HEK293T (cell line): Measurements from ENCODE around the gene CSNK1G1.

ENCODE experiments used
- CTCF ChIA-PET: fragments of 350-600 bp; formaldehyde crosslinking; extraction: SDS; loops from one replicate; lab custom pipeline; 2021; ENCODE audit warnings: antibody characterized with exemption, inconsistent platforms; lab: Yijun Ruan, JAX
- POLR2A ChIA-PET: fragments of 350-600 bp; formaldehyde crosslinking; extraction: SDS; loops from one replicate; lab custom pipeline; 2020; ENCODE audit warnings: antibody characterized with exemption, inconsistent platforms; lab: Yijun Ruan, JAX
- DNase-seq: peaks from one replicate; pipeline ENCODE4 v3.0.0; 2012; ENCODE audit warnings: mixed read lengths; ENCODE audit errors: extremely low spot score
- ARNT ChIP-seq: fragments of 450-650 bp; IDR thresholded peaks from 2 replicates; pipeline ENCODE4 v1.6.1; 2017; ENCODE audit warnings: mild to moderate bottlenecking
- BHLHE40 ChIP-seq: fragments of 450-650 bp; IDR thresholded peaks from 2 replicates; pipeline ENCODE4 v1.6.1; 2016; ENCODE audit warnings: mild to moderate bottlenecking, moderate library complexity, borderline replicate concordance
- CTBP1 ChIP-seq: fragments of 450-650 bp; IDR thresholded peaks from 2 replicates; pipeline ENCODE4 v1.6.1; 2016; ENCODE audit warnings: borderline replicate concordance
- ELF4 ChIP-seq: fragments of 450-650 bp; IDR thresholded peaks from 2 replicates; pipeline ENCODE4 v1.6.1; 2017; ENCODE audit warnings: antibody characterized with exemption
- FOXA1 ChIP-seq: fragments of 450-650 bp; IDR thresholded peaks from 2 replicates; pipeline ENCODE4 v1.6.1; 2016; ENCODE audit warnings: mild to moderate bottlenecking
- FOXK2 ChIP-seq: fragments of 450-650 bp; IDR thresholded peaks from 2 replicates; pipeline ENCODE4 v1.6.1; 2016; ENCODE audit warnings: mild to moderate bottlenecking
- FOXM1 ChIP-seq: fragments of 450-650 bp; IDR thresholded peaks from 2 replicates; pipeline ENCODE4 v1.6.1; 2017; ENCODE audit warnings: mild to moderate bottlenecking, borderline replicate concordance
- HDGF ChIP-seq: fragments of 450-650 bp; IDR thresholded peaks from 2 replicates; pipeline ENCODE4 v1.6.1; 2017; ENCODE audit warnings: antibody characterized with exemption, borderline replicate concordance
- L3MBTL2 ChIP-seq: fragments of 450-650 bp; conservative IDR thresholded peaks from 2 replicates; pipeline ENCODE4 v1.6.1; 2016; ENCODE audit warnings: mild to moderate bottlenecking
- LEF1 ChIP-seq: fragments of 450-650 bp; IDR thresholded peaks from 2 replicates; pipeline ENCODE4 v1.6.1; 2017; ENCODE audit warnings: mild to moderate bottlenecking, borderline replicate concordance
- NFRKB ChIP-seq: fragments of 450-650 bp; IDR thresholded peaks from 2 replicates; pipeline ENCODE4 v1.6.1; 2016; ENCODE audit warnings: mild to moderate bottlenecking, moderate library complexity
- SP1 ChIP-seq: fragments of 450-650 bp; IDR thresholded peaks from 2 replicates; pipeline ENCODE4 v1.6.1; 2017
- SUZ12 ChIP-seq: fragments of 450-650 bp; IDR thresholded peaks from 2 replicates; pipeline ENCODE4 v1.6.1; 2016; ENCODE audit warnings: mild to moderate bottlenecking
- TARDBP ChIP-seq: fragments of 450-650 bp; IDR thresholded peaks from 2 replicates; pipeline ENCODE4 v1.6.1; 2016
- ZNF384 ChIP-seq: fragments of 450-650 bp; IDR thresholded peaks from 2 replicates; pipeline ENCODE4 v1.6.1; 2016
- TF ChIP-seq, protein P1 (sequence below): fragments of 450-650 bp; IDR thresholded peaks from 2 replicates; pipeline ENCODE4 v1.6.1; 2016

The CSNK1G1 gene

DNA sequence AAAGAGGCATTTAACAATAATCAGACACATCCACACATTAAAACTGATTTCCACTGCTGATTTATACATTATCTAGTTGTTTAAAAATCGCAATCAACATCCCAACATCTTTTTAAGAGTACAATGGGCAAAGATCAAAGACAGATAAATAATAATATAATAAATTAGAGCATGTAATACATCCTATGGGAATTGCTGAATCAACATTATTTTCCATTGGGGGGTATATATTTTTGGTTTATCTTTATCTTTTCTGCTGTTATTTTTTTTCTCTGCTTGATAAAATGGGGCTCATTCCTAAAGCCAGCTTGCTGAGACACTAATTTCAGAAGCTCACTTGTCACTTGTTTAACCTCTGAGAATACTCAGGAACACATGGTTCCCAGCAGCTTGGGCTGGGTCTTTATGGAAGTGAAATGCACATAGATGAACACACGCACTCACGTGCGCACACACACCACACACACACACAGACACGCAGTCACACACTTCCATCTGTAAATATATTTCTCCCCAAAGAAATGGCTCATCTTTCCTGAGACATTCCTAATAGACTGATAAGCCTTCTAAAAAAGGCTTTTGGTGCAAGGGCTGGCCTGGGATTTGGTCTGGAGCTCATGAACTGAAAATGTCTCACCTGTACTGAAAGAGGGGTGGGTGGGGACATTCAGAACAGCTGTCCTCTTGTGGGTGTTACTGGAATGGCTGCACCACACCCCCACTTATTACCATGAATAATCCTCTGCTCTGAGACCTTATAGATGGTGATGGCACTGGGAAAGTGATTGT lies 189.7 kb downstream of the CSNK1G1 start:
- POLR2A ChIA-PET, result no interaction called here
- no peak for TF ChIP-seq FOXA1
- TF ChIP-seq ELF4, result no peak
- TF ChIP-seq LEF1, result no peak
- no peak for TF ChIP-seq ZNF384
- no peak for TF ChIP-seq BHLHE40
- TF ChIP-seq TARDBP, result no peak
- TF ChIP-seq, protein P1, sequence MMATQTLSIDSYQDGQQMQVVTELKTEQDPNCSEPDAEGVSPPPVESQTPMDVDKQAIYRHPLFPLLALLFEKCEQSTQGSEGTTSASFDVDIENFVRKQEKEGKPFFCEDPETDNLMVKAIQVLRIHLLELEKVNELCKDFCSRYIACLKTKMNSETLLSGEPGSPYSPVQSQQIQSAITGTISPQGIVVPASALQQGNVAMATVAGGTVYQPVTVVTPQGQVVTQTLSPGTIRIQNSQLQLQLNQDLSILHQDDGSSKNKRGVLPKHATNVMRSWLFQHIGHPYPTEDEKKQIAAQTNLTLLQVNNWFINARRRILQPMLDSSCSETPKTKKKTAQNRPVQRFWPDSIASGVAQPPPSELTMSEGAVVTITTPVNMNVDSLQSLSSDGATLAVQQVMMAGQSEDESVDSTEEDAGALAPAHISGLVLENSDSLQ, result no peak
- TF ChIP-seq SP1, result no peak
- TF ChIP-seq FOXM1, result no peak
- TF ChIP-seq CTBP1, result no peak
- TF ChIP-seq HDGF, result no peak
- TF ChIP-seq FOXK2, result no peak
- TF ChIP-seq L3MBTL2, result no peak
- TF ChIP-seq SUZ12, result no peak
- TF ChIP-seq ARNT, result no peak
- no peak for TF ChIP-seq NFRKB
- CTCF ChIA-PET, result no interaction called here
- DNase-seq, result no peak

DNA sequence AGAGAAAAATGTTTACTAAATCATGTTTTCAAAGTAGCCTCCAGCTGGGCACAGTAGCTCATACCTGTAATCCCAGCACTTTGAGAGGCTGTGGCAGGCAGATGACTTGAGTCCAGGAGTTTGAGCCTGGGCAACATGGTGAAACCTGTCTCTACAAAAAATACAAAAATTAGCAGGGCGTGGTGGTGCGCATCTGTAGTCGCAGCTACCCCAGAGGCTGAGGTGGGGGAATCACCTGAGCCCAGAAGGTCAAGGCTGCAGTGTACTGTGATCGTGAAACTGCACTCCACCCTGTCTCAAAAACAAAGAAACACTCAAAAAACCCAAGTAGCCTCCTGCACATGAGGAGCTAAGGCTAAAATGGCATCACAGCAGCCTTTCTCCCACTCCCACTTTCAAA lies 191.5 kb downstream of the CSNK1G1 start:
- no peak for DNase-seq
- TF ChIP-seq LEF1, result no peak
- no peak for TF ChIP-seq BHLHE40
- TF ChIP-seq L3MBTL2, result no peak
- POLR2A ChIA-PET, result no interaction called here
- CTCF ChIA-PET, result interaction anchor here (0.6 kb wide), 1 partner anchor 97 kb away, joined by 3 read pairs; no protein-coding TSS in a partner anchor

DNA sequence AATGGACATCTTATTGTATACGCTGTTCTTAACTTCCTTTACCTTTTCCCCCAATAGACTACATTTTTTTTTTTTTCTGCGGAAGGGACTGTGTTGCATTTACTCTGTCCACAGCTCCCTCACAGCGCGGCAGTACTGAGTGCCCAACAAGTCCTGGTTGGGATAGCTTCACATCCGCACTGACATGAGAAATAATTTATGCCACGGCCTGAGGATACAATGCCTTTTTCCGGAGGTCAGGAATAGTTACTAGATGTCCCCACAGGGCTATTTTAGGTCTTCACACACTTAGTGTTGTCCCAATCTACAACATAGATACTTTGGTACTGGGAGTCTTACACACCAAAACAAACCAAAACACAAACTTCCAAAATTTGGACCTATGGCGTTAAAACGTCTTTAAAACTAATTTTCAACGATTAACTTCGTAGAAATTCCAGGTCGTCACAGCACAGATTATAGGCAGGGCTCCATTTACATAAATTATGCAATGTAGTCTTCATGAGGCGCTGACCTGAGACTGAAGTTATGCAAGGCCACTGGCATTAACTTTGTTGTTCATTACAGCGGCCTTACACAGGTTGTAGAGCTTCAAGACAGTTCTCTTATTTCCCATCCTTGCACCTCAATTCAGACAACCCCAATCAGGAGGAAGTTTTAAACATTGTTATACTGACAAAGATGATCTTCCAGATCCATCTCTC lies 192.2 kb downstream of the CSNK1G1 start:
- no peak for DNase-seq
- POLR2A ChIA-PET, result interaction anchor here (0.6 to 2.6 kb wide), 15 partner anchors 8 to 730 kb away, joined by 3 to 18 read pairs (median 4); partner anchors contain the start of genes CIAO2A, SNX22 and TRIP4
- no peak for TF ChIP-seq SUZ12
- TF ChIP-seq ARNT, result no peak
- TF ChIP-seq ELF4, result no peak
- TF ChIP-seq FOXM1, result no peak
- no peak for TF ChIP-seq FOXK2
- TF ChIP-seq FOXA1, result no peak
- TF ChIP-seq ZNF384, result no peak
- TF ChIP-seq CTBP1, result no peak
- TF ChIP-seq NFRKB, result no peak
- CTCF ChIA-PET, result interaction anchor here (0.5 to 1.5 kb wide), 2 partner anchors 14 to 203 kb away, joined by 6 to 10 read pairs; no protein-coding TSS in a partner anchor

DNA sequence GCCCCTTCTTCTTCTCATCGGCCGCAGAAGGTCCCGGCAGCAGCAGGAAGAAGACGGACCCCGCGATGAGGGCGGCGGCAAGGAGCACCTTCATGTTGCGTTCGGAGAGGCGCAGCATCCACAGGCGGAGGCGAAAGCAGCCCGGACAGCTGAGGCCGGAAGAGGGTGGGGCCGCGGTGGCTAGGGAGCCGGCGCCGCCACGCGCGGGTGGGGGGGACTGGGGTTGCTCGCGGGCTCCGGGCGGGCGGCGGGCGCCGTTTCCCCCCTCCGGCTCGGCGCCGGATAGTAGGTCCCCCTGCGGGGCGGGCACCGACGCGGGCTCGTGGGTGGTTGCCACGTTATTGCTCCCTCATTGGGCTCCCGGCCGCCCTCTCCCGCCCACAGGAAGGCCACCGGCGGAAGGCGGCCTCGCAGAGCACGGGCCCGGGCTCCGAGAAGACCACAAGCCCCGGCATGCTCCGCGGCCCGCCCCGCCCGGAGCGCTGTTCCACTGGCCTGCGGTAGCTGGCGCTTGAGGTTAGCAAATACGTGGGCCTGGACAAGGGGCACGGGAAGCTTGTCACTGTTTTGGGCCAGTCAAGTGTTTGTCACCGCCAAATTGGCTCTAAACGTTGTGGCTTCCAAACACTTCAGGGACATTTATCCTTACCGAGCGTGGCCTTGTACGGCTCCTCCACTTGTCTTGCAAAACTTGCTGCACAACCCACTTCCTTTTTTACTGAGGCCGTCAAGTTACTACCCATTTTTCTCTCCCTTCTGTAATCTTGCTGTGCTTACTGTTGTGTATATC lies 192.9 kb downstream of the CSNK1G1 start, which contains the start of gene PPIB:
Gene PPIB (minus strand): TSS at position 154 of the 790 bp plus-strand sequence. CDS start 36 bp downstream, at position 118.
- ChIA-PET CTCF (interaction anchor here (0.5 to 1.5 kb wide), 2 partner anchors 13 to 204 kb away, joined by 6 to 10 read pairs; no protein-coding TSS in a partner anchor), POLR2A (interaction anchor here (0.6 to 2.6 kb wide), 17 partner anchors 9 to 731 kb away, joined by 3 to 18 read pairs (median 3); partner anchors contain the start of genes CIAO2A, SNX22 and TRIP4)
- no peak for TF ChIP-seq CTBP1
- TF ChIP-seq ELF4, result no peak; the same call in 1 of the 2 replicates
- no peak for TF ChIP-seq ZNF384
- no peak for TF ChIP-seq SP1
- TF ChIP-seq FOXK2, result no peak
- TF ChIP-seq L3MBTL2, result no peak
- TF ChIP-seq SUZ12, result no peak
- TF ChIP-seq BHLHE40, result no peak
- no peak for TF ChIP-seq HDGF
- TF ChIP-seq ARNT, result no peak
- TF ChIP-seq NFRKB, result no peak
- TF ChIP-seq FOXA1, result no peak
- TF ChIP-seq, protein P1, result no peak
- no peak for TF ChIP-seq LEF1
- TF ChIP-seq TARDBP, result no peak
- no peak for TF ChIP-seq FOXM1
- peak; percentile 87 for DNase-seq

DNA sequence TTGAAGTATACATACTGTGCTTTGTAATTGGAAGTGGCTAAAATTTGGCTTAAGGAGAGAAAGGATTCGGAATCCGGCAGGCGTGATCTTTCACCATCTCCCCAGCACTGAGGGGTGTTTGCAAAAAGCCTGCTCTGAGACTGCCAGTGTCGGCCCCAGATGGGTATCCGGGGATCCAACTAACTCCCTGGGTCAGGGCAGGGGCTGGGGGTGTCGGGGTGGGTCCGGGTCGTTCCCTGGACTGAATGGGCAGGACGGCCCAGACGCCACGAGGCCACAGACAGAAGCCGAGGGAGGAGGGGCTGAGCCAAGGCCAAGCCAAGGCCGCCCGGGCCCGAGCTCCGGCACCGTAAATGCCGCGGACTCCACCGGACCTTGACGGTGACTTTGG lies 193.5 kb downstream of the CSNK1G1 start:
- CTCF ChIA-PET, result interaction anchor here (1.1 kb wide), 1 partner anchor 9 kb away, joined by 6 read pairs; no protein-coding TSS in a partner anchor
- POLR2A ChIA-PET, result interaction anchor here (0.7 to 2.6 kb wide), 6 partner anchors 9 to 218 kb away, joined by 3 to 18 read pairs (median 6); partner anchors contain the start of gene SNX22
- DNase-seq, result no peak
- TF ChIP-seq BHLHE40 (no peak), ZNF384 (no peak), TARDBP (no peak), CTBP1 (no peak), SP1 (no peak), L3MBTL2 (no peak), FOXM1 (no peak), ARNT (no peak)
- TF ChIP-seq, protein P1, result no peak
